NCI-H1092 treated with DMSO at 0.1 percent for 48 hours (cell line): ENCODE results near the gene HAVCR1.

Experiments
- DNase-seq: peaks from one replicate; lab custom pipeline; 2025; lab: John Stamatoyannopoulos, UW

HAVCR1 gene

GRCh38 chr5:156991714-156992113, 67.2 kb downstream of the HAVCR1 start:
- DNase-seq: no peak

- DNase-seq: no peak
Observed at GRCh38 chr5:156984064-156984463, 74.9 kb downstream of the HAVCR1 start.

- no peak for DNase-seq
Observed at GRCh38 chr5:156981481-156981880, 77.4 kb downstream of the HAVCR1 start.
